Thymus (tissue), 11 donors: ENCODE measurements around the gene SIK3. TPM values are rescaled to one million over a fixed set of nuclear protein-coding genes. Genes with fewer than 3 reads are reported as not detected.

Source experiments
- DNase-seq, 9 donors: peaks; one replicate each; pipeline ENCODE4 v3.0.0-alpha.2; 2013; ENCODE audit warnings: low spot score in 9 of 9, low read depth in 6 of 9, missing footprints in 1 of 9
- H3K27ac ChIP-seq, 2 donors: one replicate each; pipeline ENCODE4 v1.5.1; 2013; ENCODE audit warnings: control low read depth in 1 of 2, low read depth in 1 of 2, low read length in 1 of 2, mild to moderate bottlenecking in 1 of 2, moderate library complexity in 1 of 2
- H3K27me3 ChIP-seq, 2 donors: one replicate each; pipeline ENCODE4 v1.5.1; 2013; ENCODE audit warnings: low read length in 1 of 2; ENCODE audit not compliant: control insufficient read depth in 2 of 2, insufficient read depth in 1 of 2
- H3K36me3 ChIP-seq, 2 donors: one replicate each; pipeline ENCODE4 v1.5.1; 2013; ENCODE audit warnings: low read length in 1 of 2, mild to moderate bottlenecking in 1 of 2, moderate library complexity in 1 of 2; ENCODE audit not compliant: control insufficient read depth in 2 of 2, insufficient read depth in 2 of 2
- H3K4me1 ChIP-seq, 2 donors: one replicate each; pipeline ENCODE4 v1.5.1; 2013; ENCODE audit warnings: low read length in 2 of 2; ENCODE audit not compliant: control insufficient read depth in 2 of 2, insufficient read depth in 2 of 2
- H3K4me3 ChIP-seq, 2 donors: one replicate each; pipeline ENCODE4 v1.5.1; 2013; ENCODE audit warnings: low read length in 2 of 2, control low read depth in 1 of 2, mild to moderate bottlenecking in 1 of 2
- H3K9me3 ChIP-seq, 2 donors: one replicate each; pipeline ENCODE4 v1.5.1; 2013; ENCODE audit warnings: low read length in 1 of 2, mild to moderate bottlenecking in 1 of 2; ENCODE audit not compliant: control insufficient read depth in 2 of 2, insufficient read depth in 1 of 2
- WGBS: extraction: QIAGEN DNeasy Blood & Tissue Kit; methylation state at CpG from one replicate; pipeline ENCODE4 v1.1.7; 2013; 5-methylcytosine and 5-hydroxymethylcytosine counted together
- polyA plus RNA-seq: library from polyadenylated mRNA; stranded (reverse); fragments of 200-250 nt; gene quantifications from one replicate; pipeline ENCODE4 v1.2.3, GENCODE V29; 2013
- total RNA-seq: library from RNA; stranded (reverse); fragments of 120-200 nt; gene quantifications from one replicate; pipeline ENCODE4 v1.2.4, GENCODE V29; 2013
- donor health status: healthy.

SIK3 gene
- total and polyA plus RNA-seq, 2 donors: 10.3 to 12.2 TPM

GRCh38 chr11:116823031-116823843 lies 275.0 kb downstream of the SIK3 start, which contains the start of gene APOA4:
APOA4 (minus strand) TSS chr11:116823304; CDS start chr11:116823191, 113 bp downstream.
- Histone ChIP-seq H3K27me3 (no peaks in the 10 kb centered on the region), H3K4me1 (no peaks in the 10 kb centered on the region), H3K9me3 (no peaks in the 10 kb centered on the region), H3K27ac (no peak within 1 kb of the TSS), H3K4me3 (no peak within 1 kb of the TSS), H3K36me3 (no peaks in the 10 kb centered on the region)
- 95% methylated on average over 16 of the region's 16 CpGs for WGBS
- DNase-seq: no peak

- WGBS: 78% methylated on average over 5 of the region's 5 CpGs
- Histone ChIP-seq H3K27me3 (no peaks in the 10 kb centered on the region), H3K36me3 (no peaks in the 10 kb centered on the region), H3K4me1 (no peaks in the 10 kb centered on the region), H3K9me3 (no peaks in the 10 kb centered on the region), H3K4me3 (no peak overlapping the region), H3K27ac (no peak overlapping the region)
- no peak for DNase-seq
Measured at GRCh38 chr11:116822575-116822974, 275.7 kb downstream of the SIK3 start.

GRCh38 chr11:116821050-116821918 lies 276.9 kb downstream of the SIK3 start:
- Histone ChIP-seq H3K27me3 (no peaks in the 10 kb centered on the region), H3K4me1 (no peaks in the 10 kb centered on the region), H3K4me3 (no peak overlapping the region), H3K9me3 (no peaks in the 10 kb centered on the region), H3K36me3 (no peaks in the 10 kb centered on the region), H3K27ac (no peak overlapping the region)
- no peak for DNase-seq
- WGBS: 98% methylated on average over 51 of the region's 51 CpGs

- WGBS: 95% methylated on average over 9 of the region's 9 CpGs
- Histone ChIP-seq H3K36me3 (no peaks in the 10 kb centered on the region), H3K4me1 (no peaks in the 10 kb centered on the region), H3K9me3 (no peaks in the 10 kb centered on the region), H3K27ac (no peak overlapping the region), H3K4me3 (no peak overlapping the region), H3K27me3 (no peaks in the 10 kb centered on the region)
- DNase-seq: no peak
Measured at GRCh38 chr11:116819049-116819448, 279.2 kb downstream of the SIK3 start.

DNA sequence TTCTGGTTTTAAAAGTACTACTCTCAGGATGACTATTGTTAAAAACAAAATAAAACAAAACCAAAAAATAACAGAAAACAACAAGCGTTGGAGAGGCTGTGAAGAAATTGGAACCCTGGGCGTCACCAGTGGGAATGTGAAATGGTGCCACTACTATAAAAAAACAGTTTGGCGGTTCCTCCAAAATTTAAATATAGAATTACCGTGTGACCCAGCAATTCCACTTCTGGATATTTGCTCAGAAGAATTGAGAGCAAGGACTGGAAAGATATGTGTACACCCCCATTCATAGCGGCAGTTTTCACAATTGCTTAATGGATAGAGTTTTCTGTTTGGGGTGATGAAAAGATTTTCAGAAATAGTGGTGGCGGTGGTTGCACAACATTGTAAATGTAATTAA lies 283.7 kb downstream of the SIK3 start:
- H3K4me3 ChIP-seq: no peak overlapping the region
- no peak for DNase-seq
- no peak overlapping the region for H3K27ac ChIP-seq
- WGBS: 85% methylated on average over 6 of the region's 6 CpGs
- H3K9me3 ChIP-seq: no peaks in the 10 kb centered on the region
- no peaks in the 10 kb centered on the region for H3K36me3 ChIP-seq
- no peaks in the 10 kb centered on the region for H3K27me3 ChIP-seq
- no peaks in the 10 kb centered on the region for H3K4me1 ChIP-seq

DNA sequence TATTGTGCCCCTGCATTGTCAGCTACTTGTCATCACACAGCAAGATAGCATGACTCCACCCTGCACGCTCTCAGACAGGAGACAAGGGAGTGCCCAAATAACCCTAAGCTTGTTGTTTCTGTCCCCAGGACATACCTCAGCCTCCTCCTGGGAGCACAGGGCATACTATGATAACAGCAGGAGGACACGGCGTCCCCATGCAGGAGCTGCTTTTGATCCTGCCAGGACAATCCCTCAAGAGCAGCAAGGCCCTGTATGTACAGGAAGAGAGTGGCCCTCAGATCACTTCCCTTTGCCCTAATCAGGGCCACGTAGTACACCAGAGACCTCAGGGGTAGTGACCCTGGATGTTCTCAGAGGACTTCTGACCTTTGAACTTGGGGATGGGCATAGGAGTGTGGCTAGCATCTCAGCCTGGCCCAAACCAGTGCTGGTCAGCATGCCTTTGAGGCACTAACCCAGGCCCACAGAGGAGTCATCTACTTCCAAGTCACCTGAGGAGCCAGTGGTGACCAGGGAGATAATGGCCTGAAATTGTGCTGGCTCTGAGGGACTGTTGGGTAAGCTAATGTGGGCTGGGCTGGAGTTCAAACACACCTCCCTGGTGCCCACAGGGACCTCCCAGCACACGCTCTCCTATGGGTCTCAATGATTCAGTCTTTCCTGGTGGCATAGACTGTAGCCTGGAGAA lies 284.3 kb downstream of the SIK3 start:
- Histone ChIP-seq H3K27me3 (no peaks in the 10 kb centered on the region), H3K27ac (no peak overlapping the region), H3K9me3 (no peaks in the 10 kb centered on the region), H3K4me3 (no peak overlapping the region), H3K4me1 (no peaks in the 10 kb centered on the region), H3K36me3 (no peaks in the 10 kb centered on the region)
- DNase-seq: no peak
- 86% methylated on average over 5 of the region's 5 CpGs for WGBS

DNA sequence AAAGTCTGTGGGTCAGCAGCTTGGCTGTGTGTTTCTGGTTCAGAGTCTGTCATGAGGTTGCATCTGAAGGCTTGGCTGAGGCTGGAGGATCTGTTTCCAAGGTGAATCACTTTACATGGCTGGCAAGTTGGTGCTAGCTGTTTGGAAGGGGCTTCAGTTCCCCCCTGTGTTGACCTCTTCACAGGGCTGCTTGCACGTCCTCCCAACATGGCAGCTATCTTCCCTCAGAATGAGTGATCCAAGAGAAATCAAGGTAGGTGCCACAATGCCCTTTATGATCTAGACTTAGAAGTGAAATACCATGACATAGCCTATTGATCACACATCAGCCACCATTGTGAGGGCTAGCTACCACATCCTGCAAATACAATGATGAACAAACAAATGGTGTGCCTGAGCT lies 285.1 kb downstream of the SIK3 start:
- no peak for DNase-seq
- WGBS: 96% methylated on average over 1 of the region's 1 CpG
- no peak overlapping the region for H3K27ac ChIP-seq
- H3K36me3 ChIP-seq: no peaks in the 10 kb centered on the region
- H3K27me3 ChIP-seq: no peaks in the 10 kb centered on the region
- no peak overlapping the region for H3K4me3 ChIP-seq
- no peaks in the 10 kb centered on the region for H3K9me3 ChIP-seq
- H3K4me1 ChIP-seq: no peaks in the 10 kb centered on the region

DNA sequence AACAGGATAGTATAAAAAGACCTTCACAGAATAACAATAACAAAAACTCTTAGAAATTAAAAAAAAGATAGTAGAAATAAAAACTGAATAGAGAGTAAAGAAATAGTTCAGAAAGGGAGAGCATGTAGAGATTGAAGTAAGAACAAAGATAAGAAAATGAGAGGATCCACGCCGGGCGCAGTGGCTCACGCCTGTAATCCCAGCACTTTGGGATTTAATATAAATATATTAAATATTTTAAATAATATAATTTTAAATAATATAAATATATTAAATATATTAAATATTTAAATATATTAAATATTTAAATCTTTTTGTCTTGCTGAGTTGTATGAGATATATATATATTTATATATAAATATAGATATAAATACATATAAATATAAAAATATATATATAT lies 286.1 kb downstream of the SIK3 start:
- Histone ChIP-seq H3K27me3 (no peaks in the 10 kb centered on the region), H3K9me3 (no peaks in the 10 kb centered on the region), H3K4me1 (no peaks in the 10 kb centered on the region), H3K36me3 (no peaks in the 10 kb centered on the region), H3K27ac (no peak overlapping the region), H3K4me3 (no peak overlapping the region)
- no peak for DNase-seq
- 85% methylated on average over 4 of the region's 4 CpGs for WGBS

DNA sequence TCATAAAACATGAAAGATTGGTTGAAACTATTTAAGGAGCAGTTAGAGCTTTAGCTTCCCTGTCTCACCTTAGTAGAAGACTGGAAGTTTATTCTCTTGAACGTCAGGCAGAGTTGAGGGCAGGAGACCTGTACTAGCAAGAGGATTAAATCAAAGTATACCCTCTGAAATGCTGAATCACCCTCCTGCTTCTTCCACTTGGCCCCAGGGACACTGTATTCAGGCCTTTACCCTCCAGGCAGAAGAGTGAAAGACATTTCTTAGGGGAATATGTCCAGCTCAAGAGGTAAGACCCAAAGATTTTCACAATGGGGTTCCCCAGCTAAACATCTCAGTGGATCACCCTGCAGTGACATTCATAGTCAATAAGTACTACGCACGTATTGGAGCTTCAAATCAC lies 287.0 kb downstream of the SIK3 start:
- Histone ChIP-seq H3K27me3 (no peaks in the 10 kb centered on the region), H3K36me3 (no peaks in the 10 kb centered on the region), H3K4me1 (no peaks in the 10 kb centered on the region), H3K9me3 (no peaks in the 10 kb centered on the region), H3K27ac (no peak overlapping the region), H3K4me3 (no peak overlapping the region)
- DNase-seq: no peak
- WGBS: 90% methylated on average over 3 of the region's 3 CpGs
